Measurements from ENCODE around the gene TRAPPC3.

The TRAPPC3 gene

GRCh38 chr1:36151134-36151844 lies 2.0 kb upstream of the TRAPPC3 start:
- DNase-seq, result no peak

DNA sequence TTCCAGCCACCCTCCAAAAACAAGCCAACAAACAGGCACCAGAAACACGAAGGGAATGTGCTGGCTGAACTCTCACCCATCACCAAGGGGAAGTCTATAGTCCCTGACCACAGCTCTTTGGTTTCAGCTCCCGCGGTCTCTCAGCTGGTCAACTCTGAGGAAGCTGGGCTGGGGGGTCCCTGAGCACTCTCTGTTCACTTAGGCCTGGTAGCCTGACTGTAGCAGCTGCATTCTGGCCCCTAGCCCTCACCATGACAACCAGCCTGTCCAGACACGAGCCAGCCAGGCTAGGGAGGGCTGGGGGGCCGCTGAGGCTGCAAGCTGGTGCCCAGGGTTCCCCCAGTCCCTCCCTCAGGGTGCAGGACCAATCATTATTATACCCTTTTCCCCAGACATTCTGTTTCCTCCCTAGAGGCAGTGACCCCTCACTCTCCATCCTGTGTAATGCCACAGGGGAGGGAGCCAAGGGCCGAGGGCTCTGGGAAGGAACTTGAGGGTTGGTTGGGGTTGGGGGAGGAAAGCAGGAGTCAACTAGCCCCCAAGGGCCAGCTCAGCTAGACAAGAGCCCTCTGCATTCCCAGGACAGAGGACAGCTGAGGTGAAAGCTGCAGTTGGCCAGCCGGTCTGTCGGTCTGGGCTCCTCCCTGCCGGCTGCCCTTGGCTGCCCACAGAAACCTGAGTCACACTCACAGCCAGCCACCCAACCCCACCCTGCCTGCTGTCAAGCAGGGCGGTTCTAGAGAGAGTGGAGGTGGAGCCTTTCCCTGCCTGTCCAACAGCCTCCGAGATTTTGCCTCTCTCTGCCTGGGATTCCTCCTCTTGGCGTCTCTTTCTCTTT lies 1.2 kb upstream of the TRAPPC3 start:
- peak; percentile 87 for DNase-seq

DNA sequence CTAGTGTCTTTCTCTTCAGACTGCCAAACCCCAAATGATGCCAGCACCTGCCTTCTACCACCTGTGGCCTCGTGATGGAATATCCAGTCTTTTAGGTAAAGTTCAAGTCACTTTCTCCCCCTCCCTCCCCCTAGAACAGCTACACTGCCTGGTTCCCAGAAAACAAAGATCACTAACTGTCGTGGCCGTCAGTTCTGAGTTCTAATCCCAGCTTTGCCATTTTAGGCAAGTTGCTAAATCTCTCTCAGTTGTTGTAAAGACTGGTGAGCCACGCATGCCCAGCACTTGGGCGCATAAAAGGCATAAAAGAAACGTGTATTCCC lies 648 bp upstream of the TRAPPC3 start:
- no peak for DNase-seq

DNA sequence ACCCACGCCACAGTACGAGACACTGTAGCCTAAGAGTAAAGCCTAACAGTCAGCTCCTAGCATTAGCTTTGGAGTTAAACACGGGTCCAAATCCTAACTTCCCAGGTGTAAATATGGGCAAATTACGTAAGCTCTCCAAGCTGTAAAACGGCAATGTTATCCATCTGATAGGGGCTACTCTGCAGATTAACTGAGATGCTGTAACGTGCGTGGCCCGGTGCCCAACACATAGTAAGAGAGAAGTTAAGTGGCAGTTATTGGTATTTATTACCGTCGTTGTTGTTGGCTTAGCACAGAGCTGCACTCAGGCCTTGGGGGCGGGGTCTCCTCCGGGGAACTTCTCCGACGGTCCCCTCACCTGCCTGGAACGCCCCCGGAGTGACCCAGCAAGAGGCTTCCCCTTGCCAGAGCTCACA lies 457 bp downstream of the TRAPPC3 start:
- no peak for DNase-seq

GRCh38 chr1:36144413-36144812 lies 4.9 kb downstream of the TRAPPC3 start:
- DNase-seq, result no peak

GRCh38 chr1:36143424-36143823 lies 5.9 kb downstream of the TRAPPC3 start:
- no peak for DNase-seq

DNA sequence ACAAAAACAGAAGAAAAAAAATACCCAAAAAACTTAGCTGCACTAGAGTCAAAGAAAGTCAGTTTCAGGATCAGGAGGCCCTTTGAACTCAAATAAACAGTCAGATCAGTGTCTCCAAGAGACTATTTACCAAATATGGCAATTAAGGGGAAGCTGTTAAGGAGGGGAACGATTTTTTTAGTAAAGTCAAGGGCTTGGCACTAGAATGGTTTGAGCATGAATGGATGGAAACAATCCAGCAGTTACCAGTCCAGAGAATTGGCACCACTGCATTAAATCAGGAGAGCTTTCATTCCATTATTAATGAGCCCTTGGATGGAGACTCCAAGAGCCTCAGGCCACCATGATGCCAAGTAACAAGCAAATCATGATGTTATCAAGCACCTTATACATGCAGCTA lies 7.2 kb downstream of the TRAPPC3 start:
- no peak for DNase-seq

DNA sequence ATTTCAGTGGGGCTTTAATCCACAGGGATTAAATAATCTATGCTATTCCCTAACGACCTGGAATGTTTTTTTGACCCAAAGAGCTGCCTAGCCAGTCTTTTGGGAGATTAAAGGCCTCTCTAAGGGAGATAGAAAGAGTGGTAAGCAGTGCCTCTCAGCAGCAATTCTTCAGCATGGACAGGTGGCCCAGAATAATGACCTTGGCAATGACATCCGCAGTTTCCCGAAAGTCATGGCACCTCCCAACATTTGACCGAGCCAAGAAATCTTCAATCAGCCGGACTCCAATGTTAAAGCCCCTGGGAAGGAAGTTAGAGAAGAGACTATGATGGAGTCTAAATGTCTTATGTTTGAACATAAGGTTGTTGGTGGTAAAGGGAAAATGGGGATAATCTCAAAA lies 9.8 kb downstream of the TRAPPC3 start:
- DNase-seq, result no peak

- DNase-seq, result no peak
Observed at GRCh38 chr1:36137776-36138175, 11.5 kb downstream of the TRAPPC3 start.

DNA sequence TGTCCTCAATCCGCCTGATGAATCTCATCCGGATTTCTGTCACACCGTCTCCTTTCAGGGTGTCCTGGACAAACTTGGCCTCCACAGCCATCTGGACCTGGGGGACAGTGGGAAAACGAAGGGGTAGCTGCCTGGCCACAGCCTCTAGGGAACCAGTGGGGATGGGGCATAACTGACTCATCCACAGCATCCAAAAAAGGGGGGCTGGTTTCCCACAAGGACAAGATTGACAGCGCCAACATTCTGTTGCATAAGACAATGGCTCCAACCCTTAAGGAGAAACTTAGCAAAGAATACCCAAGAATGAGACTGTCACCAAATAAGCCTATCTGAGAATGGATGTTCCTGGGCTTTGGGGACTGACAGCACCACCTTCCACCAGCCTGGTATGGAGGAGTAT lies 12.1 kb downstream of the TRAPPC3 start:
- no peak for DNase-seq

DNA sequence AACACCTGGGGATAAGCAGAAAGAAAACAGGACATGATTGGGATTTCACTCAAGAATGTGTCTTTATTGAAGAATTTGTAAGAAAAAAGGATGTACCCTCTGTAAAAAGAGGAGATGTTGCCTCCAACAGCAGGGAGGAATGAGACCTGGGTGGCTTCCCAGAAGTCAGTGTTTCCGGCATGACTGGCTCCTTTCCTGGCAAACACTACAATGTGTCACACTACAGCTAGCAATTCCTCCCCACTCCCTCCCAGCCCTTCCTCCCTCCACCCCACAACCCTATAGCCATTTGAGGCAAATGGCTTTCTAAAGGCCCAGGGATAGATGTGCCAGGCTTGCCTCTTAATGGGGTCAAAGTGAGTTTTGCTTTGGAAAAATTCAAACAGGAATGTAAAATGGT lies 12.8 kb downstream of the TRAPPC3 start:
- no peak for DNase-seq

GRCh38 chr1:36135796-36136195 lies 13.5 kb downstream of the TRAPPC3 start:
- DNase-seq, result no peak

DNA sequence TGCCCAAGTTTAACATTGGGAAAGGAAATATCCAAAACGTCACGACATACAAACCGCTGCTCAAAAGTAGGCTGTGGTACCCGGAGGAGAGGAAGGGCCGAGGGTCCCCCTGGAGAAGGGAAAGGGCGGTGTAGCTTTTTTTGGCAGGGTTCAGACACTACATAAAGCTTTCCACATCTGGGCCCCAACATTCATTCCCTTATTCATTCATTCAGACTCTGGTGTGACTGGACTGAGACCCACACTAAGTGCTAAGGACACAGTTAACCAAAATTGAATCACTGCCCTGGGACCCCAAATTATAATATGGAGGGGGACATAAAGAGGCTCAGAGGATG lies 14.0 kb downstream of the TRAPPC3 start:
- no peak for DNase-seq

- DNase-seq, result peak; percentile 3
Observed at GRCh38 chr1:36134505-36135329, 14.6 kb downstream of the TRAPPC3 start.

DNA sequence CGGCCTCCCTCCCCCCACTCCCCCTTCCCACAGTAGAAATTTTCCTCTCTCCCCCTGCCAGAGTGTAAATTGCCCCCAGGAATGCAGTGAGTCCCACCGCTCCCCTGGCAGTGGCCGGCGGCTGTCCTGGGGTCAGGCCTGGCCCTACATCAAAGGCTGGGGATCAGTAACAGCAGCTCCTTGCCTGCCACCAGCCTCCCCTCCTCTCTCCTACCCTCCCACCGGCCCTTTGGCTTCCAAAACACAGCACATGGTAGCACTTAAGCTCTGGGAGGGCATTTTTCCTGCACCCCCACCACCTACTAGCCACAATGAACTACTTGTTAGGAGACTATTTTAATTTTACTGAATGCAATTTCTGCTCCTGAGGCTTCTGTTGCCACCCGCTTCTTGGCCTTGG lies 15.3 kb downstream of the TRAPPC3 start:
- no peak for DNase-seq

GRCh38 chr1:36133484-36133883 lies 15.8 kb downstream of the TRAPPC3 start:
- peak; percentile 19 for DNase-seq

- no peak for DNase-seq
Observed at GRCh38 chr1:36132029-36132428, 17.3 kb downstream of the TRAPPC3 start.

DNA sequence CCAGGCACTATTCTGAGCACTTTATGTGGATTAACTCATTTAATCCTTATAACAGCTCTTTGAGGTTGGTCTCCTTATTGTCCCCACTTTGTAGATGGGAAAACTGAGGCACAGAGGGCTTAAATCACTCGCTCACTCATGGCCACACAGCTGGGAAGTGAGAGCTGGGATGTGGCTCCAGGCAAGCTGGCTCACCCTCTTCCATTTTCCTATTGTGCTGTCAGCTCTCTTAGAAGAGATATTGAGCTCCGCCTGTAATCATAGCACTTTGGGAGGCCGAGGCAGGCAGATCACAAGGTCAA lies 20.4 kb downstream of the TRAPPC3 start:
- no peak for DNase-seq

- DNase-seq, result no peak
Observed at GRCh38 chr1:36128126-36128904, 21.0 kb downstream of the TRAPPC3 start.

DNA sequence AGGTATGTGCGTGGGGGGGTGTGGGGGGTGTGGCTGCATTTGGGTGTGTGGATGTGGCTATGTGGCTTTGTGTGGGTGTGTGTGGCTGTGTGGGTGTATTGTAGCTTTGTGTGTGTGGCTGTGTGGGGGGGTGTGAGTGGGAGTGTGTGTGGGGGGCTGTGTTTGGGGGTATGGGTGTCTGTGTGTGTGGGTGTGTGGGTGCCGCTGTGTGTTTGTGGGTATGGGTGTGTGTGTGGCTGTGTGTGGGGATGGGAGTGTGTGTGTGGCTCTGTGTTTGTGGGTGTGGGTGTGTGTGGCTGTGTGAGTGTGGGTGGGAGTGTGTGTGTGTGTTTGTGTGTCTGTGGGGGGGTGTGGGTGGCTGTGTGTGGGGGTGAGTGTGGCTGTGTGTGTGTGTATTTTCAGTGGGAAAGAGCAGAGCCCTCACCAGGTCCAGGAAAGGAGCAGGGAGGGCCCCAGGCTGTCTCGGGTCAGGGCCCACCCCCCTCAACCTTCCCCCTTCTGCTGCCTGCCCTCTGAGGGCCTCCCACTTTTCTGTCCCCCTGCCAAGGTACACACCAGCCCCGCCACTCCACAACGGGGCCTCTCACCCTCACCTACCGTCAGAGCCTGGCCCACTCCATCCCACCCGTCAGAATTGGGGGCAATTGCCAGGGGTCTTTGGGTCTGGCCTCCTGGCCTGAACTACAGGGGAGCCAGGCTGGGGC lies 22.3 kb downstream of the TRAPPC3 start:
- DNase-seq, result no peak

- DNase-seq, result no peak
Observed at GRCh38 chr1:36126005-36126716, 23.1 kb downstream of the TRAPPC3 start.
